ENCODE measurements around the gene NDUFAF2.
"Not testable (repeated sequence)": the region's sequence is repeated elsewhere in the genome, so short reads cannot be mapped to it uniquely, and the experiment has no call there.

The NDUFAF2 gene

GRCh38 chr5:60993425-60993824 is 48.4 kb downstream of the NDUFAF2 start:
- no peak for DNase-seq

- no peak for DNase-seq
Observed at GRCh38 chr5:60993875-60994571, 49.0 kb downstream of the NDUFAF2 start.

DNA sequence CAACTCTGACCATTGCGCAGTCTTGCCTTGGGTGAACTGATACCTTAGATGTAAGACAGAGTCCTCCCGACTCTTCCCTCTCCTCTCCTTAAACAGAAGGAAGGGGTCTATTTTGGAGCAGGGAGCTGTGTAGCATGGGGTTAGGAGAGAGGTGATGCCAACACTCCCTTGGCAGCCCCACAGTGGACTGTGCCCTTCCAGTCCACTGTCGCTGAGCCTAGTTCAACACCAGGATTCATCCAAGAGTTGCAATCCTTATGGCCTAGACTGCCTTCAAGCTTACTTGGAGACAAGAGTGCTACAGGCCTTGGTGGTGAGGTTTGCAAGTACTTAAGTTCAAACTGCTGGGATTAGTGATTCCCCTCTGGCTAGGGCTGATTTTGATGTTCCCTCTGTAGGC is 51.4 kb downstream of the NDUFAF2 start:
- DNase-seq: no peak

- no peak for DNase-seq
Observed at GRCh38 chr5:60997721-60998120, 52.7 kb downstream of the NDUFAF2 start.

DNA sequence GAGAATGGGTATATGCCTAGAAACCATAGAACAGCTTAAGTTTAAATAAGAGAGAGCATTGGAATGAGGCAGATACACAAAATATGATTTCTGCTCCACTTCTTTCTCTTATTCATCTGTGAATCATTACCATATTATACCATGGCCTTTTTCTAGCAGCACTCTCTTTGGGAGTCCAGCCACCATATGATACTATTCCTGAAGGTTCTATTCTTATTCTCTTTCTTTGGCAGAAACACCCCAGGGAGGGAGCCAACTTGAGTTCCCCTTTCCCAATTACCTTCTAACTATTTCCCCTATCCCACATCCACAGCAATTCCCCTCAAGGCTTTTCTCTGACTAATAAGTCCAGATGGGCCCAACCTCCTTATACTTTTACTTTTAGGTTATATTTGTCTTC is 55.9 kb downstream of the NDUFAF2 start:
- DNase-seq: no peak

DNA sequence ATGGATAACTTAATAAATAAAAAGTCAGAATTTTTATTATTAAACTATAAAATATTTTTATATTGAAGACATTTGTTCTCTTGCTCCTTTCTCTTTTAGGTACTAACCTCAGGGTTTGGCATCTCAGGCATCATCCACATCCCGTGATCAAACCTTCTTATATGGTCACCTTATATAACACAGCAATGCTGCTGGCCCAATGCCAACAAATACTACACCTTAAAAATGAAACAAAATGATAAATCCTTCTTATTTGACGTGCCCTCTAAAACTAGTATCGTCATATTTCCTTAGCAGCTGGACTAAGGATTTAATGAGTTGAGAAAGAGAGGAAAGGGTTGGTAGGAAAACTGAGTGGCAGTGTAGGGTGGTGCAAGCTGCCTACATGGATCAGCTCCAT is 56.6 kb downstream of the NDUFAF2 start:
- DNase-seq: no peak

DNA sequence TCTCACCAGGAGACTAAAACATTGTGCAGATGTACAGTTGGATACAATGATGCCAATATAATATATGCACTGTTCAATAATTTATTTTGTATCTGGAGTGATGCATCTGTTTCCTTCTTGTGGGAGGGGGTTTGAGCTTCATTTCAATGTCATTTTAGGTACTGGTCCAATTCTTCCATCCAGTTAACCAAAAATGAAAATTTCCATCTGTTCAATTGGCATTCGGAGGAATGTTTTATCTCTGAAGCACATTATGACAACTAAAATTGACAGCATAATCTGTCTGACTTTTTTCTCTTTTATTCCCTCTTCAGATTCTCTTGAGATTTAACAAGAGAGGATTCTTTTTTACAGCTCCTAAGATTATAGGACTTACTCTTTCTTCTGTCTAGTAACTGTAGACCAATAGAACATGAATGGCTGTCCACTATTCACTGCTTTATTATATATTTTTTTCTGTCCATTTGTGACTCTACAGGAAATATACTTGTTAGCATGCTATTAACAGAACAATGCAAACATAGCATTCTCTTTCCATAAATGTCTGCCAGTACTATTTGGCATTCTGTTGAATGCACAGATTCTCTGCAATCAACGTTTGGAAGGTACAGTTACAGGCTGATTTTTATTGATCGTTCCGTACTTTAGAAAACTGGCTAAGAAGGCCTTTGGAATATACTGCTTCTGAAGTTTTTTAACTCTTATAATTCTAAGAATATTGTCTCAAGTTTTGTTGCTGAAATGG is 57.8 kb downstream of the NDUFAF2 start:
- no peak for DNase-seq

DNA sequence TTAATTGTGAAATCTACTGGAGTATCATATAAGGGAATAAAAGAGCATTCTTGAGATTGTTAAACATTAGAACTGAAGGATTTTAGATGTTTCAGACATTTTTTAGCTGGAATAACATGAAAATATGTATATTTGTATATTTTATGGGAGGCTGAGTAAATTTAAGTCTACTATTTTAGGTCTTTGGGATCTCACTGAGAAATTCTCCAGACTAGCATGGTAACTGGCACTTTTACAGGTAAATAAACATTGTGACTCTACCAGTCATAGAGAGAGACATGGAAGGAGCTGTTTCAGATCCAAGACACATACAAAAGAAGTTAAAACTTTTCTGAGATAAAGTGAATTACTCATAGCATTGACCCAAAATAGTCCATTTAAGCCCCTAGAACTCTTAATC is 59.4 kb downstream of the NDUFAF2 start:
- DNase-seq: no peak

- no peak for DNase-seq
Observed at GRCh38 chr5:61009907-61010306, 64.9 kb downstream of the NDUFAF2 start.

DNA sequence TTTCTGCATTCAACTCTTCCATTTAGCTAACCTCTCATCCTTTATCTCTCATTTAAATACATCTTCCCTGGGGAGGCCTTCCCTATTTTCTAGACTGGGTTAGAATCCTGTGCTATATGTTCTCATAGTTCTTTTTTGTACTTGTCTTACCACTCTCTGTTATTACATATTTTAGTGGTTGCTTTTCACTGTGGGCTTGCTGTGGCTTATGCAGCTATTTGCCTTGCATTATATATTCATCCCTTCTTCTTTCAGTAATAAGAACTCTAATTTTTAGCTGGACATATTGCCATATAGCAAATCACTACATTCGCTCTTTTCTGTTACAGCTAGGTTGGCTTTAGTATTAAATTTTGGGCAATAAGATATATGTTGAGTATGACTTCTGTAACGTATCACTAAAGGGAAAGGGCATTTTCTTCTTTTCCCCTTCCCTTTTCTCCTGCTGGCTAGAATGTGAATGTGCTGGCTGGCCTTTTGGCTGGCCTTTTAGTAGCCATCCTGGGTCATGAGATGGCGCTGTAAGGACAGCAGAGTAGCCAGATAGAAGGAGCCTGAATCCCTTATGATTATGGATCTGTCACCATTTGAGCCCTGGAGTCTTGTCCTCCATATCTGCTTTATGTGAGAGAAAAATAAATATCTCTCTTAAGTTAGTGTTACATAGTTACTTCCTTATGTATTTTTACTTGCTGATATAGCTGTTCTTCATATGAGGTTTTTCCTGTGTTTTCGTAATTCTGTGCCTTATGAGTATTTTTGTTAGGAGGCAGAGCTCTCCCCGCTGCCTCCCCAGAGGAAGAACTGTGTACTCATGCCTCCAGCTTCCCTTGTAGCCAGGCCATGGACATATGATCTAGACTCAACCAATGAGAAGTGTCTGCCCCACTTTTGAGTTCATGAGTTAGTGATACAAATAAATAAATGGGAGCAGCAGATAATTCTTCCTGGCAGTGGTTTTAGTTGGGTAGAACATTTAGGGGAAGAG is 65.8 kb downstream of the NDUFAF2 start:
- no peak for DNase-seq

- no peak for DNase-seq
Observed at GRCh38 chr5:61018062-61018461, 73.1 kb downstream of the NDUFAF2 start.

GRCh38 chr5:61019642-61020041 is 74.6 kb downstream of the NDUFAF2 start:
- no peak for DNase-seq

- DNase-seq: no peak
Observed at GRCh38 chr5:61020415-61020814, 75.4 kb downstream of the NDUFAF2 start.

GRCh38 chr5:61023131-61023530 is 78.1 kb downstream of the NDUFAF2 start:
- no peak for DNase-seq

DNA sequence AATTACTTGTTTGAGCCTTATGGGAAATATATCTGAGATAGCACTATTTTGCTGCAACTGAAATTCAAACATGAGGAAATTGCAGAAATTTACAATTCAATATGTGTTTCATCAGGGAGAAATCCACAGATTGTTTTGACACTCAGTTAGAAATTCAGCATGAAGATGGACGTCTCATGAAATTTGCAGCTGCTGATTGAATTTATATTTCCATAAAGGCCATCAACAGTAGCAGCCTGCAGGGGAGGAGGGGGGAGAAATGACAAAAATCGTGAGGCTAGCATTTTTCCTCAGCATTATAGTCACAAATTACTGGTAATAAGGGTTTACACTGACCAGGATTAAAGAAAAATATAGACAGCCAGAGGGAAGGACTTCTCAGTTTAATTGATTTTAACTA is 81.0 kb downstream of the NDUFAF2 start:
- DNase-seq: no peak

GRCh38 chr5:61028382-61028781 is 83.4 kb downstream of the NDUFAF2 start:
- DNase-seq: no peak

GRCh38 chr5:61029456-61030162 is 84.6 kb downstream of the NDUFAF2 start:
- no peak for DNase-seq

GRCh38 chr5:61030163-61030482 is 85.1 kb downstream of the NDUFAF2 start:
- DNase-seq: no peak

DNA sequence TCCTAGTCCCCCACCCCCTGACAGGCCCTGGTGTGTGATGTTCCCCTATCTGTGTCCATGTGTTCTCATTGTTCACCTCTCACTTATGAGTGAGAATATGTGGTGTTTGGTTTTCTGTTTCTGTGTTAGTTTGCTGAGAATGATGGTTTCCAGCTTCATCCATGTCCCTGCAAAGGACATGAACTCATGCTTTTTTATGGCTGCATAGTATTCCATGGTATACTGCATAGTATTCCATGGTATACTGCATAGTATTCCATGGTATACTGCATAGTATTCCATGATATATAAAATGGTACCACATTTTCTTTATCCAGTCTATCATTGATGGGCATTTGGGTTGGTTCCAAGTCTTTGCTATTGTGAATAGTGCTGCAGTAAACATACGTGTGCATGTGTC is 86.3 kb downstream of the NDUFAF2 start:
- DNase-seq: not testable (repeated sequence)

DNA sequence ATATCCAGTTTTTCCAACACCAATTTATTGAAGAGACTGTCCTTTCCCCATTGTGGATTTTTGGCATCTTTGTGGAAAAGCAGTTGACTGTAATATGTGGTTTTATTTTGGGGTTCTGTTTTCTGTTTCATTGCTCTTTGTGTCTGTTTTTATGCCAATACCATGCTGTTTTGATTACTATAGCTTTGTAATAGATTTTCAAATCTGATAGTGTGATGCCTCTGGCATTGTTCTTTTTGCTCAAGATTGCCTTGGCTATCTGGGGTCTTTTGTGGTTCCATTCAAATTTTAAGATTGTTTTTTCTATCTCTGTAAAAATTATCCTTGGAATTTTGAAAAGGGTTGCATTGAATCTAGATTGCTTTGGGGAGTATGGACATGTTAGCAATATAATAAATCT is 99.5 kb downstream of the NDUFAF2 start:
- no peak for DNase-seq

DNA sequence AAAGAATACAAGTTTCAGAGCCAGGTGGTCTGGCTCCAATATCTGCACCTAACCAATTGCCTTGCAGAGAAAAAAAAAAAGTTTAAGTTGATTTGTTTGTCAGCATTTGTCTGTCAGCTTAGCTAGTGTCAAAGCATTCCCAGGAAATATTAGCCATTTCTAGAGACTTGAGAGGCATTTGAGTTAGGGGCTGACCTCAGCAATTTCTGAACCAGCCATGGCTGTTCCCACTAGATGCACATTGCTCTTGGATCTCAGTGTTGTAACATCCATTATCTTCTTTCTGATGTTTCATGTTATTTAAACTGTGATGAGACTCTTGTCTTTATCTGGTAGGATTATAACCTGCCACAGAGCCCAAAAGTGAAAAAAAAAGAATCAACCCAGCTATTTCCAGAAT is 102.3 kb downstream of the NDUFAF2 start:
- DNase-seq: no peak

DNA sequence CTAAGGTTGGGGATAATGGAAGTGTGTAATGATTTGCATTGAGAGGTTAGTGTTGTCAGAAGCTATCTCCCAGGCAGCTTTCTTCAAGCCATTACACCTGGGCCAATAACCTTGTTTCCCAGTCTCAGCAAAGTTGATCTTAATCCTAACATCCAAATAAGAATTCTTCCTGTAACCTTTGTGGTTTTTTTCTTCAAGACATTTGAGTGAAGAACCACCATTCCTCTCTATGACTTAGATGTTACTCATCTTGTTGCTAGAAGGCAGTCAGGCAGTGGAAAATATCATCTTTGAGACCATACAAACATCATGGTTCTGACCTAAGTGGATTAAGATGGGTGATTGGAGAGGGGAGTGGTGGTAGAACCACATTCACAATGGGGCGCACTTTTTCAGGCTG is 103.5 kb downstream of the NDUFAF2 start:
- DNase-seq: no peak

- no peak for DNase-seq
Observed at GRCh38 chr5:61050292-61050691, 105.3 kb downstream of the NDUFAF2 start.
